Measurements from ENCODE around the gene PVR. TPM values are rescaled to one million over a fixed set of nuclear protein-coding genes. Genes with fewer than 3 reads are reported as not detected.

Gene PVR
- total RNA-seq, 2 experiments from 2014 or later = 0.67 to 0.82 TPM

- H3K9me3 Mint-ChIP-seq = no peaks in the 10 kb centered on the region
- no peaks in the 10 kb centered on the region for H3K36me3 Mint-ChIP-seq (ENCODE audit: low read depth)
- no peaks in the 10 kb centered on the region for H3K9me3 ChIP-seq (ENCODE audit: control insufficient read depth in 1 of 2, insufficient read depth in 1 of 2, low read length in 2 of 2)
- no peak overlapping the region for H3K4me3 Mint-ChIP-seq
- H3K27ac ChIP-seq (ENCODE audit: low read depth in 1 of 2, low read length in 2 of 2) = no peak overlapping the region
- peak; percentile 54 for ATAC-seq (ENCODE audit: poor library complexity)
- ChIA-PET CTCF (interaction anchor here (0.6 to 5.7 kb wide), 8 partner anchors 25 to 116 kb away, joined by 3 to 68 read pairs (median 4); no protein-coding TSS in a partner anchor), POLR2A (interaction anchor here (1.8 to 2.5 kb wide), 2 partner anchors 35 to 81 kb away, joined by 5 to 10 read pairs; no protein-coding TSS in a partner anchor)
- peak; percentile 67 to 90 (median 76) for DNase-seq
- H3K4me1 ChIP-seq (ENCODE audit: insufficient read depth, low read length) = peaks cover 32% of the 10 kb centered on the region
- H3K27ac Mint-ChIP-seq = no peak overlapping the region
- TF ChIP-seq CTCF (IDR thresholded peaks at IDR 0.05) = peak; percentile 87
- peaks cover 23% of the 10 kb centered on the region for H3K27me3 Mint-ChIP-seq
- no peak overlapping the region for H3K4me3 ChIP-seq (ENCODE audit: low read length)
- H3K36me3 ChIP-seq (ENCODE audit: insufficient read depth, low read length) = no peaks in the 10 kb centered on the region
- peaks cover 35% of the 10 kb centered on the region for H3K4me1 Mint-ChIP-seq (ENCODE audit: low read depth)
- intact Hi-C loops (cut with DNase I, micrococcal nuclease) = loop anchor here (1.0 to 2.0 kb wide), 4 partner anchors 35 to 261 kb away; no protein-coding TSS in a partner anchor
- H3K27me3 ChIP-seq (ENCODE audit: control insufficient read depth in 1 of 2, insufficient read depth in 2 of 2, low read length in 2 of 2) = no peaks in the 10 kb centered on the region
Observed at GRCh38 chr19:44689290-44690130, 45.8 kb downstream of the PVR start.

GRCh38 chr19:44690131-44690440 lies 46.4 kb downstream of the PVR start:
- H3K4me3 Mint-ChIP-seq = no peak overlapping the region

GRCh38 chr19:44692379-44692721 lies 48.6 kb downstream of the PVR start:
- Mint-ChIP-seq H3K27me3 (peaks cover 10% of the 10 kb centered on the region), H3K4me1 (ENCODE audit: low read depth) (peaks cover 30% of the 10 kb centered on the region), H3K4me3 (peak overlapping the region; percentile 52), H3K9me3 (no peaks in the 10 kb centered on the region), H3K27ac (peak overlapping the region; percentile 86), H3K36me3 (ENCODE audit: low read depth) (no peaks in the 10 kb centered on the region)
- no peak for DNase-seq
- Histone ChIP-seq H3K36me3 (ENCODE audit: insufficient read depth, low read length) (no peaks in the 10 kb centered on the region), H3K27me3 (ENCODE audit: control insufficient read depth in 1 of 2, insufficient read depth in 2 of 2, low read length in 2 of 2) (no peaks in the 10 kb centered on the region), H3K4me3 (ENCODE audit: low read length) (peak overlapping the region; percentile 38), H3K27ac (ENCODE audit: low read depth in 1 of 2, low read length in 2 of 2) (peak overlapping the region; percentile 46 to 82), H3K4me1 (ENCODE audit: insufficient read depth, low read length) (peaks cover 32% of the 10 kb centered on the region), H3K9me3 (ENCODE audit: control insufficient read depth in 1 of 2, insufficient read depth in 1 of 2, low read length in 2 of 2) (no peaks in the 10 kb centered on the region)
- ChIA-PET CTCF (interaction anchor here (1.6 to 5.7 kb wide), 2 partner anchors 32 to 79 kb away, joined by 5 to 68 read pairs; no protein-coding TSS in a partner anchor), POLR2A (no interaction called here)
- no peak for TF ChIP-seq CTCF (IDR thresholded peaks at IDR 0.05)
- ATAC-seq (ENCODE audit: poor library complexity) = peak; percentile 56
- intact Hi-C loops (cut with DNase I, micrococcal nuclease) = no loop called here

More at GRCh38 chr19:44690131-44690440, 46.4 kb downstream of the PVR start:
- TF ChIP-seq CTCF (IDR thresholded peaks at IDR 0.05) = no peak
- peaks cover 19% of the 10 kb centered on the region for H3K27me3 Mint-ChIP-seq
- ChIA-PET CTCF (interaction anchor here (1.0 to 5.7 kb wide), 3 partner anchors 34 to 115 kb away, joined by 3 to 68 read pairs (median 49); no protein-coding TSS in a partner anchor), POLR2A (interaction anchor here (1.8 to 2.5 kb wide), 2 partner anchors 34 to 81 kb away, joined by 5 to 10 read pairs; no protein-coding TSS in a partner anchor)
- Histone ChIP-seq H3K4me1 (ENCODE audit: insufficient read depth, low read length) (peaks cover 32% of the 10 kb centered on the region), H3K36me3 (ENCODE audit: insufficient read depth, low read length) (no peaks in the 10 kb centered on the region), H3K9me3 (ENCODE audit: control insufficient read depth in 1 of 2, insufficient read depth in 1 of 2, low read length in 2 of 2) (no peaks in the 10 kb centered on the region), H3K4me3 (ENCODE audit: low read length) (no peak overlapping the region), H3K27me3 (ENCODE audit: control insufficient read depth in 1 of 2, insufficient read depth in 2 of 2, low read length in 2 of 2) (no peaks in the 10 kb centered on the region), H3K27ac (ENCODE audit: low read depth in 1 of 2, low read length in 2 of 2) (no peak overlapping the region)
- peaks cover 32% of the 10 kb centered on the region for H3K4me1 Mint-ChIP-seq (ENCODE audit: low read depth)
- ATAC-seq (ENCODE audit: poor library complexity) = no peak
- H3K27ac Mint-ChIP-seq = no peak overlapping the region
- no peaks in the 10 kb centered on the region for H3K9me3 Mint-ChIP-seq
- no peaks in the 10 kb centered on the region for H3K36me3 Mint-ChIP-seq (ENCODE audit: low read depth)
- no peak for DNase-seq
- intact Hi-C loops (cut with DNase I, micrococcal nuclease) = loop anchor here in 1 of 2 experiments (1.0 to 2.0 kb wide), 2 partner anchors 154 to 261 kb away; no protein-coding TSS in a partner anchor

Measured in CD4-positive, alpha-beta T cell (primary cell).